Inferior parietal cortex (tissue), 1 donor: ENCODE data around the gene USP35.

Experiments used
- DNase-seq: peaks from one replicate; pipeline ENCODE4 v3.0.0-alpha.2; 2016; ENCODE audit errors: extremely low spot score

The USP35 gene, protein sequence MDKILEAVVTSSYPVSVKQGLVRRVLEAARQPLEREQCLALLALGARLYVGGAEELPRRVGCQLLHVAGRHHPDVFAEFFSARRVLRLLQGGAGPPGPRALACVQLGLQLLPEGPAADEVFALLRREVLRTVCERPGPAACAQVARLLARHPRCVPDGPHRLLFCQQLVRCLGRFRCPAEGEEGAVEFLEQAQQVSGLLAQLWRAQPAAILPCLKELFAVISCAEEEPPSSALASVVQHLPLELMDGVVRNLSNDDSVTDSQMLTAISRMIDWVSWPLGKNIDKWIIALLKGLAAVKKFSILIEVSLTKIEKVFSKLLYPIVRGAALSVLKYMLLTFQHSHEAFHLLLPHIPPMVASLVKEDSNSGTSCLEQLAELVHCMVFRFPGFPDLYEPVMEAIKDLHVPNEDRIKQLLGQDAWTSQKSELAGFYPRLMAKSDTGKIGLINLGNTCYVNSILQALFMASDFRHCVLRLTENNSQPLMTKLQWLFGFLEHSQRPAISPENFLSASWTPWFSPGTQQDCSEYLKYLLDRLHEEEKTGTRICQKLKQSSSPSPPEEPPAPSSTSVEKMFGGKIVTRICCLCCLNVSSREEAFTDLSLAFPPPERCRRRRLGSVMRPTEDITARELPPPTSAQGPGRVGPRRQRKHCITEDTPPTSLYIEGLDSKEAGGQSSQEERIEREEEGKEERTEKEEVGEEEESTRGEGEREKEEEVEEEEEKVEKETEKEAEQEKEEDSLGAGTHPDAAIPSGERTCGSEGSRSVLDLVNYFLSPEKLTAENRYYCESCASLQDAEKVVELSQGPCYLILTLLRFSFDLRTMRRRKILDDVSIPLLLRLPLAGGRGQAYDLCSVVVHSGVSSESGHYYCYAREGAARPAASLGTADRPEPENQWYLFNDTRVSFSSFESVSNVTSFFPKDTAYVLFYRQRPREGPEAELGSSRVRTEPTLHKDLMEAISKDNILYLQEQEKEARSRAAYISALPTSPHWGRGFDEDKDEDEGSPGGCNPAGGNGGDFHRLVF

DNA sequence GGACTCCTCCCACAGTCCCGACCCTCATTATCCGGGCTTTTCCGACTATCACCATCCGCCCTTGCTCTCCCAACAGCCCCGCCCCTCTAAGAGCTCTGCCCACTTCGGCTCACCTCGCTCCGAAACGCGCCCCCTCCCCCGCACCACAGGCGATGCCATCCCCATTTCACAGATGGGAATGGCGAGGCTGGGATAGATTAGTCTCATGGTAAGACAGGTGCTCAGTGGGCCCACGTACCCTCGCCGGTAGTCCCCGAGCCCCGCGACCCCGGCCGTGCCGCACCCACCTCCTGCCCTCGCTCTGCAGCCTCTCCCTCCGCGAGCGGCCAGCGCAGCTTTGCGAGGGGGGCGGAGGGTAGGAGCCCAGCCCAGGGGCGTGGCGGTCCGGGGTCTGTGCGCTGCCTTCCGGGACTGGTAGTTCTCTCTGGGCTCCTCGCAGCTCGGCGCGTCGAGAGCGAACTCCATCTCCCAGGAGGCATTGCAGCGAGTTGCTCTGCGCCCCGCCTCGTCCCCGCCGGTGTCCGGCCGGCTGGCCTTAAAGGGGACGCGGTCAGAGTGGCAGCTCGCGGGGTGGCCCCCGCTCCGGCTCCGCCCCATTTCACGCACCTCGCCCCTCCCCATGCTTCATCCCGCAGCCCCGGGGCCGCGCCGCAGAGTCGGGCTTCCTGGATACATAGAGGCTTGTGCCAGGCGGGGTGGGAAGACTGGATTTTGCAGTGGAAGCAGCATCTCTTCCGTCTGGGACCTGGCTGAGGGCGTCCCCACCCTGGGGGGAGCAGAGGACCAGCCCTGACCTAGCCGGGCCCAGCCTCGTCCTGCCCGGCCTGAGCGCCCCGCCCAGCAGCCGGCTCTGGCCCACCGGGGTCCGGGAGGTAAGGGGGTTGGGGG is at the start of gene USP35, which contains the start of gene KCTD21:
Gene USP35 (plus strand): TSS at position 634 of the 888 bp plus-strand sequence. CDS start 7,327 bp downstream, outside the sequence.
Gene KCTD21 (minus strand): TSS at position 341 of the 888 bp plus-strand sequence. CDS start 14,072 bp downstream, outside the sequence.
- peak; percentile 96 for DNase-seq

DNA sequence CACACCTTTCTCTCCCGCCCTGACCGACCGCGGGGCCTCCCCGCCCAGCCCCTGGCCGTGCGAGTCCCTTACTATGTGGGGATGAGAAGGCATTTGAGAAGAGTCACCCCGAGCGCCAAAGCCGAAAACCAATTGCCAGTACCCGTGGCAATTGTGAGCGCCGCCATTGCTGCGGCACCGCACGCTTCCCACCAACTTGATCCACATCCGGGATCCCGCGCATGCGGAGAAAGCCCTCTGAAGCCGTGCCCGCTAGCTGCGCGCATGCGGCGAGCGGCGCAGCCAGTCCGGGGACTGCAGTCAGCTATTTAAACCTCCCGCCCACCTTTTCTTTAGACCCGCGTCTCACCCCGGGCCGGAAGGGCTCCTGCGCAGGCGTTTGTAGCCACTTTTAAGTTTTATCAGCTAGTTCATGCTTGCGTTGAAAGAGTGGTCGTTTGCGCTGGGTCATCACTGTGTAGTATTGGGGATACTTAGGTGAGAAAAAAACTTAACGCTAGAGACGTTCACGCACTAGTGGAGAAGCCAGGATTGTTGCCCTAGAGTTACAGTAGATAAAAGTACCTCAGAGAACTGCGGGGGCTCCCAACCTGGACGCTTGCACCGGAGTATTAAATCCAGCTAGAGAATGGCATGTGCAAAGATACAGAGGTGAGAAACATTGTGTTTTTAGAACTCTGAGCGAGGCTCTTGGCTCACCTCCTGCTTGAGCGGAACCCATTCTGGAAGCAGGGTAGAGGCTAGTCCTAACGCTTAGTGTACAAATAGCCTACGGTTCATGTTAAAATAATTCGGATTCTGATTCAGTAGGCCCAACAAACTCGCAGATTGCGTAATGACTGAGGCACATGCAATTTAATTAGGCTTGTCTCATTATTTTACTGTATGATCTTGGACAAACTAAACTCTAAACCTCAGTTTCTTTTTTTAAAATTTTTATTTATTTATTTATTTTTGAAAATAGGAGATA is 49.0 kb upstream of the USP35 start, which contains the start of gene ALG8:
Gene ALG8 (minus strand): TSS at position 205 of the 970 bp plus-strand sequence. CDS start 38 bp downstream, at position 167.
- peak; percentile 98 for DNase-seq

DNA sequence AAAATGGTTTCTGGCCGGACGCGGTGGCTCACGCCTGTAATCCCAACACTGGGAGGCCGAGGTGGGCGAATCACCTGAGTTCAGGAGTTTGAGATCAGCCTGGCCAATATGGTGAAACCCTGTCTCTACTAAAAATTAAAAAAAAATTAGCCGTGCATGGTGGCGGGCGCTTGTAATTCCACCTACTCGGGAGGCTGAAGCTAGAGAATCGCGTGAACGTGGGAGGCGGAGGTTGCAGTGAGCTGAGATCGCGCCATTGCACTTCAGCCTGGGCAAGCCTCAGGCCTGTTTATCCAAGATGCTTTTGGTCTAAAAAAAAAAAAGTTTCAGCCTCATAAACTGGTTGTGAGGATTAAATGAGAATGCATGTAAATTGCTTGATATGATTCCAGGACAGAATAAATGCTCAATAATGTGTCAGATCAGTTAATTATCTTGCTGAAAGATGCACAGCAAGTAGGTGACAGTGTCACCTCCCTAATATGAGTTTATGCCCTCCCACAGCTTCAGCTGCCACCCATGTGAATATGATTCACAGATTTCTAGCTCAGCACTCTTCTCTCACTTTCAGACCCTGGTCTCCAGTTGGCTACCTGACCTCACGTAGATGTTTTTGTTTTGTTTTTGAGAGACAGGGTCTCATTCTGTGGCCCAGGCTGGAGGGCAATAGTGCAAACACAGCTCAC is 48.2 kb upstream of the USP35 start:
- no peak for DNase-seq

DNA sequence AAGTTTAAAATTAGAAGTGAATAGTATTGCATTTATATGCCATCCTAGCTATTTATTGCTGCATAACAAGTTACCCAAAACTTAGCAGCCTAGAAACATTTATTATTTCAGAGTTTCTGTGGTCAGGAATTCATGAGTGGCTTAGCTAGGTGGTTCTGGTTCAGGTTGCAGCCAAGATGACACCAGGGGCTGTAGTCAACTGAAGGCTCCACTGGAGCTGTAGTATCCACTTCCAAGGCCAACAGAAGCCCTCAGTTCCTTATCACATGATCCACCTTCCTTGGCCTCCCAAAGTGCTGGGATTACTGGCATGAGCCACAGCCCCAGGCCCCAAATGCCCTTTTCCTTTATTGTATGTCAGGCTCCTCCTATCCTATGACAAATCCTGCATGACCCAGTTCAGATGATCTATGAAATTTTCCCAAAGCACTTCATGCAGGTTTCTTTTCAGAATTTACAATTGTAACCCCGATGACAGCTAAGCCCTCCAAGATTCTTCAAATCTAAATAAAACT is 43.2 kb upstream of the USP35 start:
- no peak for DNase-seq

DNA sequence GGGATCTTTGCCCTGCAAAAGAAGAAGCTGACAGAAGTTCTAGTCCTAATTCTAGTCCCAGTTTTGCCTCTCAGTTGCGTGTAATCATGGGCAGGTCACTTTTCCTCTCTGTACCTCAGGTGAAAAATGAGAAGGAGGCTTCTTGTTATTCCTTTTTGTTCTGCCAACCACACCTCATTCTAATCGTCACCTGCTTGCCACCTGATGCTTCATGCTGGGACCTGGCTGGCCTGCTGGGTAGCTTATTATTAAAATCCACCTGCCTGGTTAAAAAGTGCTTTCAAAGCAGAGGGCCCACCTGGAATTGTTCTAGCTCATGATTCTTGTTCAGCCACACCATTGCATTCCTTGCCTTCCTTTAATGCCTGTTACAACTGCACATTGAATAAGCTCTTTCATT is 40.9 kb upstream of the USP35 start:
- DNase-seq: no peak

DNA sequence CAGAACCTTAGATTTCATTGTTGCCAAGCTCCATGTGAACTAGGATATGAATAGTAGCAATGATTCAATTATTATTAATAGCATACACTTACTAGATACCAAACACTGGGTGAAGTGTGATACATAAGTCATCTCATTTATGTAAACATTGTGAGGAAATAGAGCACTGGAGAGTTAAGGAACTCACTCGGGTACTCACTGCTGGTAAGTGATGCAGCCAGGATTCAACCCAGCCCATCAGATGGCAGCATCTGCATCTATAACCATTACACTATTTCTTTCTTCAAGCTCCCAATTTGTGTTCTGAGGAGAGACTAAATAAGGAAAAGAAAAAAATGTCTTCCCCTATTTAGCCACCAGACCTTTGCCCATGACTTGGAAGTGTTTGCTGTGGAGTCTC is 39.1 kb upstream of the USP35 start:
- DNase-seq: peak; percentile 35

DNA sequence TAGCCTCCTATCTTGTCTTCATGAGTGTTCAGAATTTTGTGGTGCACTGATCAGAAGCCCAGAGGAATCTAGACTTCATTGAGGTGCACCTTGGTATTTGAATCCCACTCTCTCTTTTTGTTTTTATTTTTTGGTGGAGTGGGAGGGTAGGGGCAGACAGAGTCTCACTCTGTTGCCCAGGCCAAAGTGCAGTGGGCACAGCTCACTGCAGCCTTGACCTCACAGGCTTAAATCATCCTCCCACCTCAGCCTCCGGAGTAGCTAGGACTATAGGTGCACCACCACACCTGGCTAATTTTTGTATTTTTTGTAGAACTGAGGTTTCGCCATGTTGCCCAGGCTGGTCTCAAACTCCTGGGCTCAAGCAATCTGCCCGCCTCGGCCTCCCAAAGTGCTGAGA is 38.4 kb upstream of the USP35 start:
- no peak for DNase-seq

DNA sequence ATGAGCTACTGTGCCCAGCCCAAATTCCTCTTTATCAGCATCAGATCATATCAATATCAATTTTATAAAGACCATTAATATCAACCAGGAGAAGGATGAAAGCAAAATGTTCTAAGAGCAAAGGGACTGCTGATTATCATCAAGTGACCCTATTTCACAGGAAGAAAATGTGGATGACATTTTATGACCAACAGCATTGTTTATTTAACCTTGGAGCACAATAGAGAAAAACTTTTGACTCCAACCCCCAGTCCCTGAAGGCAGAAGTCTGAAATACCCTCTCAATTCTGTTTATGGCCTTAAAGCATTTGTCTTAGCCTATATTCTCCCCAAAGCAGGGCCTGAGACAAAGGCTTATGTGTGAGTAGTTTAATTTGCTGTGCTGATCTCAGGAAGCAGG is 38.0 kb upstream of the USP35 start:
- DNase-seq: no peak

DNA sequence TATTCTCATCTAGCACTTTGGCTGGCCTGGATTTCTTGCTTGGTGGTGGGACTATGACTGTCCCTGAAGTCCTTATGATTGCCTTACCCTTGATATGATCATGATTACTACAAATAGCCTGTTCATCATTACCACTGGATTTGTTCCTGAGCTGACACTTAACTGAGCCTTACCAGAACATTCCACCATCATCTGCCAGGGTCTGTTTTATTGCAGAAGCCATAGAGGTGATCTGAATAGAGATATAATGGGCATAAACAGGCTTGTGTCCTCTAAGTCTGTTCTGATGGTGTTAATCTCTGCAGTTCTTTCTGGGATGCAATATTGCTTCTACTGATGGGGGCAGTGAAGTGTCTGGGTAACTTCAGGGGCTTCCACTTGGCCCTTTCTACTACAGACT is 36.9 kb upstream of the USP35 start:
- no peak for DNase-seq

DNA sequence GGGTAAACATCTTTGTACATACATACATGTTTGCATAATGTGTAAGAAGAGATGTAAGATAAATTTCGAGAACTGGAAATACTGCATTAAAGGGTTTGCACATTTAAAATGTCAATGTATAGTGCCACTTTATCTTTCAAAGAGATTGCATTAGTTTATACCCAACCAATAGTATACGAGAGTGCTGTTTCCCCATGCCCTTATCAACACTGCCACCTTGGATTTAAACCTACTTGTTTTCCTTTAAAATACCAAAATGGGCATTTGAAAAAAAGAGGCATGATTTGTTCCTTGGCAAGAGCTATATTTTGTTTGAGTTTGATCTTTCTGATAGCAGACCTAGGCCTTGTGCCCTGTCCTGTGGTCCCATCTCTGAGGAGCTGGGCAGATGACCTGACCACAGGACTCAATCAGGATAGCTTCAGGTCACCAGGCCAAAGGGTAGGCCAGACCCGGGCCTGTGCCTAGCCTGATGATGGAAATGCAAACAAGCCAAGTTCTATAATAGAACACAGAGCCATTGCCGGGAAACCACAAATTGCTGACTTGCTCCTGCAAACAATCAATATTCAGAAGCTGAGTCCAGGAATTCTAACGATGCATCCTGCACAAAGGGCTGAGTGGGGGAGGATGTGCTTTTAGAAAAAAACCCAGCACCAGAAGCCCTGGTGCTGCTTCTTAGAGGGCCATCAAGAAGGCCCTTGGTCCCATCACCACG is 32.4 kb upstream of the USP35 start:
- no peak for DNase-seq

DNA sequence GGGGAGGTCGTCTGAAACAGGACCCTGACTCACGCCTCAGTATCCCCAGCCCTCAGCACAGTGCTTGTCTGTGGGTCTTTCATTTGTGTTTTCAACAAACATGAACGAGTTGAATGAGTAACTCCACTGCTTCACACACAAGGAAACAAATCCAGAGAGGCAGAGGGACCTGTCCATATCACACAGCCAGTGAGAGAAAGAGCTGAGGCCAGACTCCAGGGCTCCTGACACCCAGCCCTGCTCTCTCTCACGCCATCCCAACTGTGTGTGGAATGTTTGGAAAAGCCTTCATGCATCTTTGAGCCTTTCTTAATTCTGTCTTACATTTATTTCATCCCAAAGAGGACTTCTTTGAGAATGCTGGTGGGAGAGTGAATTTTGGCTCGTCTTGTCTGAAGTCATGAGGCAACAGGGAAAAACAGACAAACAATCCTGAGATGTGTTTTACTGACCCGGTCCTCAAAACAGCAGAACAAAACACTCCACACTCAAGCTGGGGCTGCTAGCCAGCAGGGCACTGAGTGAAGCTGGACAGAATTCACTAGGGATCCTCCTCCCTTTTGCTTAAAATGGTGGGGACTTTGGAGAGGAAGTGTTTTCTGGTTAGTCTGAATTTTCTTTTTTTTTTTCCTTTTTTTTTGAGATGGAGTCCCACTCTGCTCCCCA is 29.6 kb upstream of the USP35 start:
- DNase-seq: no peak

DNA sequence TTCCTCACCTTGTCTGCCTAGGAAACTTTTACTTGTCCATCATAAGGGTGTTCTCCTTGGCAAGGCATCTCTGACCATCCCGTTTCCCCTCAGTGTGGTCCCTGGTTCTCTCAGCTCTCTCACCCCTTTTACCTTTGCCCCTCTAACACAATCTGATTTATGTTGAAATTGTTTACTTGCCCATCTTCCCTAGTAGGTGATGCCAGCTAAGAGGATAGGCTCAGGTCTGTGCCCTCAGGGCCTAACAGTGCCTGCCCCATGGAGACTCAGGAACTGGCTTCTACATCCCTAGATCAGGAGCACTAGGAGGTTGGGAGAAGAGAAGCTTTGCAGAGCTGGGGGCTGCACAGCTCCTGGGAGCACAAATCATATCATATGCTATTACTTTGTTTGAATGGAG is 28.2 kb upstream of the USP35 start:
- DNase-seq: no peak

DNA sequence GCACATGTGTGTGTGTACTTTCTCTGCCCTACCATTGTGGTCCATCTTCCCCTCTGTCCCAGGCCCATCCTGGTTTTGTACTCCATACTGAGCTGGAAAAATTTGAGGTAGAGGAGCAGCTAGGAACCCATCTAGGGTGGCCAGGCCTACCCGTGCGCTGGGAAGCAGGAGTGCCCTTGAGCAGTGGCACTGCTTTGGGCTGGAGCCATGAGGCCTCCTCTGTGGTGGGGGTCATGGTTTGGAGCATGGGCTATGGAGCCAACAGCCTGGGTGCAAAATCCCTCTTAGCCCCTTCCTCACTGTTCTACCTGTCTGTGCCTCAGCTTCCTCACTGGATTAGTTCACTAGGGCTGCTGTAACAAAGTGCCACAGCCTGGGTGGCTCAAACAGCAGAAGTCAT is 27.4 kb upstream of the USP35 start:
- no peak for DNase-seq

DNA sequence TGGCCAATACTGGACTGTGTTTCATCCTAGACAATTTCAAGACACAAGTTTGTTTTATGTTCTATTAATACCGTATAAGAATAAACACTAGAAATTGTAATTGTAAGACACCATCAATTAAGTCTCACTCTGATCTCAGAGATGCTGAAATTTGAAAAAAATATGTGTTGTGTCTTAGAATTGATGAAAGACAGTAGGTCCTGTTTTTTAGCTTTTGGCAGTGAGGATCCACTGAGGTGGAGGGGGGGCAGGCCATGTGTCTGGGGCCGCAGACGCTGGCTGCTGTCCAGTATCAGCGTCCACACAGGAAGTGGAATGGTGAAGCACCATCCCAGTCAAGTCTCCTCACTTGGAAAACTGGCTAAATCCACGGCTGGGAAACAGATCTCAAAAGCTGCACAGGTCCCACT is 26.8 kb upstream of the USP35 start:
- no peak for DNase-seq

DNA sequence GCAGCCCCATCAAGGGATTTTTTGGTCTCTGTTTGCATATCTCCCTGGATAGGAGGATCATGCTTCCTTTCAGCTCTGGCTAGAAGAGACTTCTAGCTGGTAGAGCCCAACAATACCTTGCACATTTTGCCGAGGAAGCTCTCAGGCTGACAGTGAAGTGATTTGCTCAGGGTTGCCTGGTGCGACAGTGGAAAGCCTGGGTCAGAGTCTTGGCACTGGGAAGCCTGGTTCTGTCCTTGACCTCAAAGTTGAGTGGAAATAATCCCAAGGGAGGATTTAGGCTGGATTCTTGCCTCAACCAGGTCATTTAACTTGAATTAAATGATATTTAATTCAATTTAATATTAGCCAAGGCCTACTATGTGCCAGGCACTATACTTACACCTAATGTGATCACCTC is 24.9 kb upstream of the USP35 start:
- no peak for DNase-seq

DNA sequence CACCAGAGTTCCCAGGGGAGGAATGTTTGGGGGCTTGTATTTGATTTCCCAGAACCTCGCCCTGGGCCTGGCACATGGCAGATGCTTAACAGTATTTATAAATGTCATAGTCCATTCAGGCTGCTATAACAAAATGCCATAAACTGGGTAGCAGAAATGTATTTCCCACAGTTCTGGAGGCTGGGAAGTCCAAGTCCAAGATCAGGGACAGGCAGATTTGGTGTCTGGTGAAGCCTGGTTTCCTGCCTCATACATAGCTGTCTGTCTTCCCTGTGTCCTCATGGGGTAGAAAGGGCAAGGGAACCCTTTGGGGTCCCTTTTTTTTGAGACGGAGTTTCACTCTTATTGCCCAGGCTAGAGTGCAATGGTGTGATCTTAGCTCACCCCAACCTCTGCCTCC is 24.2 kb upstream of the USP35 start:
- no peak for DNase-seq

DNA sequence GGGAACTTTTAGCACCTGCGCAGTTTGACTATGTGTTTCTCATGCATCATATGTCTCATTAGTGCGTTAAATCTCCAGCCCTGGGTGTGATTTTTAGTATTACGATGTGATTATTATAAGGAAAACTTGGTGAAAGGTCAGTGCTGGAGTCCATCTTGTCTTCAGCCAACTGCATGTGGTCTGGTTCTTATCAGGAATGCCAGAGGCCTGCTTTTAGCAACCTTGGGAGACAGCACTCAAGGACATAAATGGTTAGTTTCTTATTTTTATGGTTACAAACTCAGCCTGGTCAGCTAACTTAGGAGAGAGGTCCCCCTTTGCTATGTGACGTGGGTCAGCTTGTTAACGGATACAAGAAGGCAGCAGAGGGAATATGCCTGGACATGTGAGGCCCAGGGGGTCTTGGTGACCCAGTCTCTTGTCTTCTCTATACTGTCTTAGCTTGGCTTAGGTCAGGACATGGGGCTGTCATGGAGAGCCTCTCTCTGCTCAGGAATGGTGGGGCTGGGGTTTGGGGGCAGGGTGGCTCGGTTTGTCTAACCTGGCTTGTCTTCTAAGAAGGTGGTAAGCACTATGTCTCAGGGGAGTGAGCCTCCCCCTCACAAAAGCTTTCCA is 21.8 kb upstream of the USP35 start:
- DNase-seq: no peak
